SHP77 (cell line): Measurements from ENCODE around the gene NPTX2.
"Not testable (repeated sequence)": the region's sequence is repeated elsewhere in the genome, so short reads cannot be mapped to it uniquely, and the experiment has no call there.

Experiments used
- DNase-seq, 2 experiments: peaks; one replicate each; lab custom pipeline; 2025; lab: John Stamatoyannopoulos, UW

The NPTX2 gene, protein sequence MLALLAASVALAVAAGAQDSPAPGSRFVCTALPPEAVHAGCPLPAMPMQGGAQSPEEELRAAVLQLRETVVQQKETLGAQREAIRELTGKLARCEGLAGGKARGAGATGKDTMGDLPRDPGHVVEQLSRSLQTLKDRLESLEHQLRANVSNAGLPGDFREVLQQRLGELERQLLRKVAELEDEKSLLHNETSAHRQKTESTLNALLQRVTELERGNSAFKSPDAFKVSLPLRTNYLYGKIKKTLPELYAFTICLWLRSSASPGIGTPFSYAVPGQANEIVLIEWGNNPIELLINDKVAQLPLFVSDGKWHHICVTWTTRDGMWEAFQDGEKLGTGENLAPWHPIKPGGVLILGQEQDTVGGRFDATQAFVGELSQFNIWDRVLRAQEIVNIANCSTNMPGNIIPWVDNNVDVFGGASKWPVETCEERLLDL

GRCh38 chr7:98617051-98617959 is at the start of gene NPTX2:
NPTX2 (plus strand) TSS chr7:98617285; CDS start chr7:98617462, 177 bp downstream.
- DNase-seq, result no peak

DNA sequence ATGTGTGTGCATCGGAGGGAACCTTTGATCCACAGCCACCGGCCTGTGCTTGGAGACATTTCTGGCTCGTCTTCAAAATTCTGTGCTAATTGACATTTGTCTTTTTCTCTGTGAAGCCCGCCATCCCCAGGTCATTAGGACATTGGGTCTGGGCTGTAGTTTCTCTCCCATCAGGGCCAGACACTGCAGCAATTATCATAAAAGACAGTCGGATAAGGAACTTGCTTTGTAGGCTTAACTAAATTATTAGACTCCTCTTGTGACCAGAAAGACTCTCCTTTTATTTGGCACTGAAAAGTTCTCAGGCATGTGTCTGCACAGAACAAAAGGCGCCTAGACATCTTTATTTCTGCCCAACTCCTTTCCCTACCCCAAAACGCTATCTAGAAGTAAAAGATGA is 49.1 kb upstream of the NPTX2 start:
- no peak for DNase-seq

DNA sequence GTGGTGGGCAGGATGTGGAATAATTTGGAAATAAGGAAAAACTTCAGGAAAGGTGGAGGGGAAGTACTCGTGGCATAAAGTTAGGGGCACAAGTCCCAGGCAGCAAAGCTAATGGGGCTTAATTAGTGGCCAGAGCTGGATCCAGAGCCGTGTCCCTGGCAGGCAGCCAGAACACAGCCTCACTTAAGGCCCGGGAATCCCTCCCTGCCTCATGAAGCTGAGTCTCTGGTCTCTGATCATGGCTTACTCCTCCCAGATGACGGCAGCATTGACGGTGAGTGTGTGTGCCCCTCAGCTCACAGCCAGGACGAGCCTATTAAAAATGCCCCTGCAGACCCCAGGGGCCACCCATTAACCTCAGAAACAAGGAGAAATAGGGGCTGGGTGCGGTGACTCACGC is 48.2 kb upstream of the NPTX2 start:
- DNase-seq, result no peak

GRCh38 chr7:98569691-98570337 is 47.3 kb upstream of the NPTX2 start:
- DNase-seq, result no peak

GRCh38 chr7:98571006-98571405 is 46.1 kb upstream of the NPTX2 start:
- no peak for DNase-seq

DNA sequence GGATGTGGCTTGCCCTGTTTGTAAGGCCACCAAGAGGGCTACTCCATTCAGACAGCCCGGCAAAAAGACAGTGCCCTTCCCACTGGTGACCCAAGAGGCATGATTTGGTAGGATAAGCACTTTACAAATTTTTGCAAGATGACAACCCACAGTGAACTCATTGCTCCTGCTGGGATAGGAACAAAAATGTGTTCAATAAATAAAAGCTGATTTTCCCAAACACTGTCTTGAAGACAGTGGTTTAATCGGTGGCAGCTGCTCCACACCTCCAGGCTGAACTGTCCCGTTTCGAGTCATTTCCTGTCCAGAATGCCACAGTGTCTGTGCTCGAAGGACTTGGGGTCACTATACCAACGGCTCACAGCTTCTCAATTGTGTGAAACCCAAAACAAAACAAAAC is 45.1 kb upstream of the NPTX2 start:
- DNase-seq, result no peak

DNA sequence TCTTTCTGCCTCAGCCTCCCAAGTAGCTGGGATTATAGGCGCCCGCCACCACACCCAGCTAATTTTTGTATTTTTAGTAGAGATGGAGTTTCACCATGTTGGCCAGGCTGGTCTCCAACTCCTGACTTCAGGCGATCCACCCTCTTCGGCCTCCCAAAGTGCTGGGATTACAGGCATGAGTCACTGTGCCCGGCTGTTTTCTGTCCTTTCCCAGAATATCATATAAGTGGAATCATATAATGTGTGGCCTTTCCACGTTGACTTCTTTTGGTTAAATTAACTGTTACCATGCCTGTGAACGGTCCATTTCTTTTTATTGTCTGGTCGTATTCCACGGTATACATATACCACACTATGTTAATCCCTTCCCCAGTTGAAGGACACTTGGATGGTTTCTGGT is 44.4 kb upstream of the NPTX2 start:
- DNase-seq, result not testable (repeated sequence)

DNA sequence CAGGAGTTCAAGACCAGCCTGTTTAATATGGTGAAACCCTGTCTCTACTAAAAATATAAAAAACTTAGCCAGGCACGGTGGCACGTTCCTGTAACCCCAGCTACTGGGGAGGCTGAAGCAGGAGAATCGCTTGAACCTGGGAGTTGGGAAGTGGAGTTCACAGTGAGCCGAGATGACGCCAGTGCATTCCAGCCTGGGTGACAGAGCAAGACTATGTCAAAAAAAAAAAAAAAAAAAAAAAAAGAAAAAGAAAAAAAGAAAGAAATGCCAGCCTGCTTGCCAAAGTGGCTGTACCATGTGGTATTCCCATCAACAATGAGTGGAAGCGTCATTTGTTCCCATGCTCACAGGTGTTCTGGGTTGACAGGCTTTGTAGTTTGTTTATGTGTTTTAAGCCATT is 43.3 kb upstream of the NPTX2 start:
- DNase-seq, result no peak

- DNase-seq, result no peak
Measured at GRCh38 chr7:98575878-98576277, 41.2 kb upstream of the NPTX2 start.

DNA sequence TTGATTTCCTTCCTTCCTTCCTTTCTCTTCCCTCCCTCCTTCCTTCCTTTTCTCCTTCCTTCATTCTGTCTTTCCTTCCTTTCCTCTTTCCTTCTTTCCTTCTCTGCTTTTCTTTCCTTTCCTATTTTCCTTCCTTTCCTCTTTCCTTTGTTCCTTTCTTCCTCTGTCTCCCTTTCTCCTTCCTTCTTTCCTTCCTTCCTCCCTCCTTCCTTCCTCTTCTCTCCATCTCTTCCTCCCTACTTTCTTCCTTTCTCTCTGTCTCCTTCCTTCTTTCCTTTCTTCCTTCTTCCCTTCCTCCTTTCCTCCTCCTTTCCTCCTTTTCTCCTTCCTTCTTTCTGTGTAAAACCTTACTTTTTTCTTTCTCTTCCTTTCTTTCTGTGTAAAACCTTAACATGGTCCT is 32.3 kb upstream of the NPTX2 start:
- no peak for DNase-seq

DNA sequence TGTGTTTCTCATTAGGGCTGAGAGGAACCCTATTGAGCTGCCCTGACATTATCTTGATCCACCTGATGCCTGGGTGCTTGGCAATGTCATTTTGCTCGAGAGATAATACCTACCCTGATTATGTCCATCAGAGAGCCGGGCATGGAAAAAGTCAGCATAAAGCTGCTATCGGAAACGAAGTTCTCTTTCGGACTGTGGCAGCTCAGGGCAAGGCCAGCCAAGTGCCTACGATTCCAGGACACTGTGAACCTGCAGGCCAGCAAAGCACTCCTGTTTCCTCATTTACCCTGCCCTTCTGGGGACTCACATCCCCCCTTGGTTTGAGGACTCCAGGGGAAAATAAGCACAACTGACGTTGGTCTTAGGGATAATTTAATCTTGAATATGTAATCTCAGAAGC is 25.2 kb upstream of the NPTX2 start:
- DNase-seq, result no peak

DNA sequence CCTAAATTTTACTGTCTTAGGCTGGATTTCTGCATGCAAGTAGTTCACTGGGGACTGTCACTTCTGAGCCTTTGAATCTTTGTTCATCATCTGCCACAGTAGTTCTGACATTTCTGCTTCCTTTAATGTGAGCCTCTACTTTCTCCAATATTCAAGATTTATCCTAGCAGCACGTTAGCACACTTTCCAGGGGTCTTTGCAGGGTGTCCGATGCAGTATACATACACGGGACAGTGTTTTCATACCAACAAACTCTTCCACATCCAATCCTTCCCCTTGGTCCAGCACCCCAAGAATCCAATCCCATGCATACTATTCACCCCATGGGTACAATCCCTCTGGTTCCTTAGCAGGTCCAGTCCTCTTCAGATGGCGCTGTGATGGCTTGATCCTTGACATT is 22.7 kb upstream of the NPTX2 start:
- DNase-seq, result no peak

GRCh38 chr7:98594787-98595186 is 22.3 kb upstream of the NPTX2 start:
- DNase-seq, result no peak

DNA sequence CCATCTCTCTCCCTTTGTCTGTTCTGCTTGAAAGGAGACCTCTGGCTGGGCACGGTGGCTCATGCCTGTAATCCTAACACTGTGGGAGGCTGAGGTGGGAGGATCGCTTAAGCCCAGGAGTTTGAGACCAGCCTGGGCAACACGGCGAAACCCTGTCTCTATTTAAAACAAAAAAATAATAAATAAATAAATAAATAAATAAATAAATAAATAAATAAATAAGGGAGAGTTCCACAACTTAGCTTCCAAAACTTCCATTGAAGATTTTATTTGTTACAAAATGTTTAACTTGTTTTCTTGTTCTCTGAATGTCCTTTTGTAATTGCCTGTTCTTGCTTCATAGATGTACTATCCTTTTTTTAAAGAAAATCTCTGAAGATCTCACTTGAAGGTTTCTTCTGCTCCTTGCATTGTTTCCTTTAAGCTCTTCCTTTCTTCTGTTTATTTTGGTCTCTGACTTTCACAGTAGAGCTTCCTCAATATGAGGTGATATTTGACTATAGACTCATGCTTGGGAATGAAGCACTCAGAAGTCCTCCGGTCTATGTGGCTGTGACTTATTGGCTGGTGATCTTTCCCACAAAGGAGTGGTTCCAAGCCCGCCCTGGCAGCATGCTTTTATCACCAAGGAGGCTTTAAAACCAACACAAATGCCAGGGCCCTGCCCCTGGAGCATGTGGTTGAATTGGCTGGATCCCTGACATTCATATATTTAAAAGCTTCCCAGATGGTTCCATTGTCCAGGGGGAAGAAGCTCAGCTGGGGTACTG is 18.1 kb upstream of the NPTX2 start:
- no peak for DNase-seq

DNA sequence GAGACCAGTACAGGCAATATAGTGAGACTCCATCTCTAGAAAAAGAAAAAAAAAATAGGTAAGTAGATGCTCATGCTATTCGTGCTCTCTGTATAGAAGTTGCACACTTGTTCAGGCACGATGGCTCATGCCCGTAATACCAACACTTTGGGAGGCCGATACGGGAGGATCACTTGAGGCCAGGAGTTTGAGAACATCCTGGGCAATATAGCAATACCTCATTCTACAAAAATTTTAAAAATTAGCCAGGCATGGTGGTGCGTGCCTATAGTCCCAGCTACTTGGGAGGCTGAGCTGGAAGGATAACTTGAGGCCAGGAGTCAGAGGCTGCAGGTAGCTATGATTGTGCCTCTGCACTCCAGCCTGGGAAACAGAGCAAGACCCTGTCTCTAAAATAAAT is 17.2 kb upstream of the NPTX2 start:
- no peak for DNase-seq

DNA sequence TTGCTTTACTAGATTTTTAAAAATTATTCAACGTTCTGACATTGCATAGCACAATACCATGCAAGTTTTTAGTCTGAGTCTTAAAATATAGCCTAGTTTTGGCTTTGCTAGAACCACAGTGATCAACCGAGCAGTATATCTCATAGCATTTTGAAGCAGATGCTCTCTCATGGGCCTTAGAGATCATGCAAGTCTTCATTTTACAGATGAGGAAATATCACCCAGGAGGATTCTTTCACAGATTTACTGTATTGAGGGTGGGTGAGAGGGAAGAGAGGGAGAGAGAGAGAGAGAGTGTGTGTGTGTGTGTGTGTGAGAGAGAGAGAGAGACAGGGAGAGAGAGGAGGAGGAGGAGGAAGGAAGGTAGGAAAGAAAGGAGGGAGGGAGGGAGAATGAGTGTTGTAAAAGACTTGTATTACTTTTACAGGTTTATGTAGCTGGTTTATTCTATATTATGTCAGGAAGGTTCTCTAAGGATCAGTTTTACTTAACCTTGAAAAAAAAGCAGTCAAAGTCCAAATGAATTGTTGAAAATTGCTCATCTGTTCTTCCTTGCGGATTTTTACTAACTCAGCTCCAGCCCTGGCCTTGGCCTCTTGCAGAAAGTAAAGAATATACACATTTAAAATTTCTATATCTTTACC is 14.2 kb upstream of the NPTX2 start:
- no peak for DNase-seq

DNA sequence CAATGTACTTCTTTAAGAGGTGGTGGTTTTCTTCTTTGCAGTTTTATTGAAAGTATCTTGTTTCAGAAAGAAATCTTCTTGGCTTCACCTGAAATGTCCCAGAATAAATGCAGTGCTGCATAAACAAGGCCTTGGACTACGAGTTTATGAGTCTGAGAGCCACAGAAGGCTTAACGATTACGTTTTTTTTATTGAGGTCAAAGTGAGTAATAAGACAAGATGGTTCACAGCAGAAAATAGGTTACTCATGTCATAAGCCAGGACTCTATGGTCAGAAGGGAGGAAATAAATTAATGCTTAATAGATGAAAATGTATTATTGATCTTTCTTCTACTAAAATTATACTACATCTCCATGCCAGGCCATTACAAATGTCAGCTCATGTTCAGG is 13.7 kb upstream of the NPTX2 start:
- no peak for DNase-seq

DNA sequence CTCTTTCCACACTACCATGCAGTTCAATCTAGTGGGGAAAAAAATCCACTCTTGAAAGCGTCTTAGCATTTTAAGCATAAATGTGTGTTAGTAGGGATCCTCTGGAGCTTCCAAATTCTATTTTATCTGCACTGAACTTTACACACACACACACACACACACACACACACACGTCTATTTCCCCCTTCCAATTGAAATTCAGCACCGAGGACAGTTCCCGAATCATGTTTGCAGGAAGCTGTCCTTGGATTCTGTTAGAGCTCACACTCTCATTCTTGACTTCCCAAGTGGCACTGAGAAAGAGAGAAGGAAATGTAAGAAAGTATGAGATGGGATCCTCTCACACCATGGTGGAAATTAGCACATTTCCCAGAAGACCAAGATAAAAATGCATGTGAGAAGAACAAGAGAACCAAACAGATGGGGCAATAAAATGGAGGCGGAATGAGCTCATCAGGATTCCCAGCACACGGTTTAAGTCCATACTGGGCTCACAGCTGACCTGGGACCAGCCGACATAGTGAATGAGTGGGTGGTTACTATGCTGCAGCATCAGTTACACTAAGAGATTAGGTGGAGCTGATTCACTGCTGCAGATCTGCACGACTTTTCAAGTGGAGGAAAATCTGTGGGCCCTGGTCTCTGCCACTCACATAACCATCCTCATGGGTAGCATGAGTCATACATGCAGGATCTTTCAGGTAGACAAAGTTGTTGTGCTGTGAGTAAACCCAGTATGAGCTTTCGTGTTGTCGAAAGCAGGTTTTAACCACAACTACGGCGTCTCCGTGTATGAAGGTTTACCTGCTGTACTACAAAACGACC is 3.3 kb upstream of the NPTX2 start:
- DNase-seq, result no peak

- no peak for DNase-seq
Measured at GRCh38 chr7:98616381-98617050, 569 bp upstream of the NPTX2 start.

GRCh38 chr7:98617960-98618418 is 904 bp downstream of the NPTX2 start:
- no peak for DNase-seq
